ENCODE measurements around the gene CDC26.
"Not testable (repeated sequence)": the region's sequence is repeated elsewhere in the genome, so short reads cannot be mapped to it uniquely, and the experiment has no call there.

The CDC26 gene

GRCh38 chr9:113275157-113276131, at the start of gene CDC26, which contains the start of gene PRPF4:
CDC26 (minus strand) TSS chr9:113275572; CDS start chr9:113272507, 3,065 bp downstream.
PRPF4 (plus strand) TSS chr9:113275658; CDS start chr9:113275744, 86 bp downstream.
- DNase-seq (ENCODE audit: low spot score), result peak; percentile 99

GRCh38 chr9:113322671-113323070, 47.3 kb upstream of the CDC26 start:
- DNase-seq (ENCODE audit: low spot score), result no peak

DNA sequence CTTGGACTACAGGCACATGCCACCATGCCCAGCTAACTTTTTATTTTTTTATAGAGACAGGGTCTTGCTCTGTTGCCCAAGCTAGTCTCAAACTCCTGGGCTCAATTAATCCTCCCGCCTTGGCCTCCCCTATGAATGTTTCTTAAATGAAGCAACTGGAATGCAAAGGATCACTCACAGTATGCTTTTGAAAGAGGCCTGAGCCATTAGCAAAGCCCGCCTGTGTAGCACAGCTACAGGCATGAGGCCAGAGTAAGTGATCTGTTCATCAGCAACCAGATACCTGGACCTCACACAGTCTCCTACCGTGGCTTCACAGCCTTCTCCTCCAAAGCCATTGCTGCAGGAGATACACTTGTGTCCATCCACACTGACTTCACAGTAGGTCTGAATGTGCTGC, 44.7 kb upstream of the CDC26 start:
- DNase-seq (ENCODE audit: low spot score), result no peak

DNA sequence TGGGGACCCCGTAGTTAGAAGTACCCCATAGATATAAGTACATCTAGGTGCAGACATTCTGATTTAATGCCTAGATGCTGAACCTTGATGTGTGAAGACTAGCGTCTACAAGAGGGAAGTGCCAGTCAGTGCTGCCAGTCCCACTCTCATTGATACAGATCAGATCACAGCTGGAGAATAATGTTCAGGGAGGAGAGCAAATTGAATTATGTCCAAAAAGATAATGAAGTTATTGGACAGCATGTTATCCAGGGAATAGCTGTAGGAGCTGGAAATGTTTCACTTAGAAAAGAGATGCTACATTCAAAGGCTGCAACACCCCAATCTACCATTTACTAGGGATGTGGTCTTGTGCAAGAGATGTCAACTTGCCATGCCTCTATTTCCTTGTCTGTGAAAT, 43.7 kb upstream of the CDC26 start:
- DNase-seq (ENCODE audit: low spot score), result no peak

DNA sequence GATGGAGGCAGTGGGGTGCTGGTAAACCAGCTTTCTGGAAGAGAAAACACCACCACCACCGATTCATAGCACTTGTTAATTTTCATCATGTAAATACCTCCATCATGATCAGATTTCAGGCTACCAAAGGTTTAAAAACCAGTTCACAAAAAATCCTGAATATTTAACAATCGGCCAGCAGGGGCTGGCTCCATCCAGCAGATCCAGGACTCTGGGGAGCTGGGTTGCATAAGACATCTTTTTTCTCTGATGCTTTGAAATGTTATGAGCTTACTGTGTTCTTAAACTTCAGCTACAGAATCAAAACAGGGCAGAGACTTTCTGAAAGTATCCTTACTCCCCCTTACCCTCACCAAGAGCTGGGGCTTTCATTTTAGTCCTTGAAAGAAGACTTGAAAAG, 42.4 kb upstream of the CDC26 start:
- peak; percentile 54 for DNase-seq (ENCODE audit: low spot score)

- no peak for DNase-seq (ENCODE audit: low spot score)
Observed at GRCh38 chr9:113316030-113316429, 40.7 kb upstream of the CDC26 start.

- no peak for DNase-seq (ENCODE audit: low spot score)
Observed at GRCh38 chr9:113315231-113315630, 39.9 kb upstream of the CDC26 start.

GRCh38 chr9:113313261-113313660, 37.9 kb upstream of the CDC26 start:
- DNase-seq (ENCODE audit: low spot score), result no peak

DNA sequence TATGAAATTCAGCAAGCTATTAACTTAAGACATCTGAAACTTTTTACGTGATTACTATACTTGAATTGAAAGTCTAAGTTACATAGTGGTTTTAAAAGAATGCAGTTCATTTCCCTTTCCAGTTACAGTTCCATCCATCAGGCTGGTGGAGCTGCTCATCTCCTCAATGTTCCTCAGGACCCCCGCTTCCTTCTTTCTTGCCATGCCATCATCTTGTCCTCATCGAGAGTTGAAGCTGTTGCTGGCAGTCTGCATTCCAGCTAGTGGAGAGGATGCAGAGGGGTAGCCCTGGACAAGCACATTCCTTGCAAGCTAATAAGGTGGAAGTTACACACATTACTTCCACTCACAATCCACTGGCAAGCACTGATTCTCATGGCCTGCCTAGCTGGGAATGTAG, 36.6 kb upstream of the CDC26 start:
- no peak for DNase-seq (ENCODE audit: low spot score)

DNA sequence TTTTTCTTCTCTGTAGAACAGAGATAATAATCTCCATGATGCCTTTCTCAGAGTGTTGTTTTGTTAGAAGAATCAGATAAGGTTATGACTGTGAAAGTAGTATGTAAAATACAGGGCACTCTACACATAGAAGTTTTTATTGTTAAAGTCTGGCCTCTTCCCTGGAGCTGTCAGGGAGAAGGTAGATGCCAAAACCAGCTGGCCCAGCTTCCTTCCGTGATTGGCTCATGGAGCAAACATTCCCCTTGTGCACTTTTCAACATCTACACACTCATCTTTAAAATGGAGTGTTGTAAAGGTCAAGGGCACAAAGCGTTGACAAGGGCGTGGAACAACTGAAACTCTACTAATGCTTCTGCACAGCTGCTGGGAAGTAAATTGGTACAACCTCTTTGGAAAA, 35.2 kb upstream of the CDC26 start:
- peak; percentile 19 for DNase-seq (ENCODE audit: low spot score)

- DNase-seq (ENCODE audit: low spot score), result peak; percentile 67
Observed at GRCh38 chr9:113309204-113309813, 33.9 kb upstream of the CDC26 start.

DNA sequence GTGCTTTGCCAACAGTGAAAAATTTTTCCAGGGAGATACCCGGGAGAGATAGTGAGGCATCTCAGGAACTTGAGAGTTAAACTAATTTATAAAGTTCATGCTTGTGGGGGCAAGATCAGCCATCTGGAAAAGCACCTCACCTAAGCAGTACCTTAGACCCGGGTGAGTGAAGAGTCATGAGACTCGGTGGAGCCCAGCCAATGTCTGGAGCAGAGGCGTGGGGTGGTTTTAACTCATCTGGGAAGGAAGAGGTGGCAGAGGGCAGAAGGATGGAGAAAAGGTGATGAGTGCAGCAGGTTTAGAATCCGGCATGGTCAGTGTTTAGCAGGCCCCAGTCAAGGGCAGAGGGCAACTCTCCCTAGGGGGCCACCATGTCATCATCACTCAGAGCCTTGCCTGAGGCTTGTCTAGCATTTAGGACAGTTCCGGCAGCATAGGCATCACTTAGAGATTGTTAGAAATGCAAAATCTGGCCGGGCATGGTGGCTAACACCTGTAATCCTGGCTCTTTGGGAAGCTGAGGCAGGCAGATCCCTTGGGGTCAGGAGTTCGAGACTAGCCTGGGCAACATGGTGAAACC, 32.1 kb upstream of the CDC26 start:
- DNase-seq (ENCODE audit: low spot score), result no peak

- DNase-seq (ENCODE audit: low spot score), result no peak
Observed at GRCh38 chr9:113306566-113306965, 31.2 kb upstream of the CDC26 start.

DNA sequence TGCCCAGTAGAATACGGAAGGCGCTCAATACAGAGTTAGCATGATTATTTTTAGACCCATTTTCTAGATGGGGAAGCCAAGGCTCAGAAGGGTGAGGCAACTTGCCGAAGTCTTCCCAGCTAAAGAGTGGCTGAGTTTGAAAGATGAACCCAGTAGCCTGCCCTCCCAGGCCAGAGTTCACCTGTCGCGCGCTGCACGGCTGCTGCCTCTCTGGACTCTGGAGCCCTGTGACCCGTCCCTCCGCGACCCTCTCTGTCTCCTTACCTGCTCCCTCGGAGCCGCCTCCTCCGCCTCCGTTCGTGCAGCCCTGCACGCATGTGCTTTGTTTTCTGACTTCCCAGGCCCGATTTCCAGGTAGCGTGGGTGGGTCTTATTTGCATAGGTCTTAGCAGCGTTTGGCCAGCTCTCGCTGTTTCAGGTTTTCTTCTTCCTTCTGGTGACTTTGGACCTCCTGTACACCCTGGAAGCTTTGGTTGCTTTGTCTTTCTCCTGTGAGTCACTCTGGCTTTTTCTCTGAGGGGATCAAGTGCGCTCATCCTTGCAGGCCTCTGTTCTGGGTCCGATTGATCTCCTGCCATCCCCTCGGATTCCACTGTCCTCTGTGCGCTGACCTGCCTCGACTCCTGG, 27.5 kb upstream of the CDC26 start, which contains the start of gene RNF183:
RNF183 (minus strand) TSS at position 585 of the 627 bp plus-strand sequence. CDS start 5,192 bp downstream, outside the sequence.
- DNase-seq (ENCODE audit: low spot score), result no peak

DNA sequence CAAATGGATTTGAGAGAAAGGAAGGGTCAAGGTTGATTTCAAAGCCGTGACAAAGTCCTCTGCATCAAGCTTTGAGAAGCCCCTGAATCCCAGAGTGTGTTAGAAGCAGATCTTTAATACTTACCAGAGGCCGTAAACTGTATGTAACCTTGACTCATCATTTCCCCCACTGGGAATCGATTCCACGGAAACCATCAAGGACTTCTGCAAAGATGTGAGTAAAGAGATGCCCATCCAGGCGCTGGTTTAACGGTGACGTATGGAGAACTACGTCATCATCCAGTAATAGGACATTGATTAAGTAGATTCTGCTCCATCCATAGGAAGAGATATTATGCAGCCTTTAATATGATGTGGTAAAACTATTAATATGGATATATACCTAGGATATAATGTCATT, 26.2 kb upstream of the CDC26 start:
- no peak for DNase-seq (ENCODE audit: low spot score)

- DNase-seq (ENCODE audit: low spot score), result peak; percentile 16
Observed at GRCh38 chr9:113299800-113300292, 24.5 kb upstream of the CDC26 start.

DNA sequence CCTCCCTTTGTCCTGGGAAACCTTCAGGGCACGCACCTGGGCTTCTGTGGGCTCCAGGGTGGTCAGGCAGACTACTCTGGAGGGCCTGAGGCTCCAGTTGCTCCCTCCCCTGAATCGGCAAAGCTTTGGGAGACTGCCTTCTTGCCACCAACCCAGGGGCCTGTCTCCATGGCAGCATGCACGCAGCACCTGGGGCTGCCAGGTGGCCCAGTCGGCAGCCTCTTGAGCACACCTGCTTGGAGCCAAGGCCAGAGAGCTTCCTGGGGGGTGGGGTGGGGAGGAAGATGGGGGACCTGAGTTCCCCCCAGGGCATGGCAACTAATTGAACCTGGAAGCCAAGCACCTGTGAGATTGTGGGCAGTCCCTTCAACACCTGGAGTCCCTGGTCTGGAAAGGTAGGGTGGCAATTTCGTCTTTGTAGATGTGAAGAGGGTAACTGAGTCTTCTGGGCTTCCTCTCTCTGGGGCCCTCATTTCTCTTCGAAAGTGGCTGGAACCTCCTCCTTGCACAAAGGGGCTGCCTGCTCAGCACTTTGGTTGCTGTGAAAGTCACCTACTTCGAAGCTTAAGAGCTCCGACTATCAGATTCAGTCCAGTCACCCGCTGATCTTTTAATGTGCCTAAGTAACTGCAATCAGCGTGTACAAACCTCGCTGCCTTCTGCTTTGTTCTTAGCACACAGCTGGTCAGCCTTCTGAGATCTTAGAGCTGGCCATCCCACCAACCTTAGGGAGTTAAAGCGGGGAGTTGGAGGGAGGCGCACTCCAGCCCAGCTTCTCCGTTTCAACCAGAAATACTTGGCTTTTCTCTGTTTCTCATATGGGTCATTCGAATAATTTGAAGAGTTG, 23.8 kb upstream of the CDC26 start:
- no peak for DNase-seq (ENCODE audit: low spot score)

- DNase-seq (ENCODE audit: low spot score), result no peak
Observed at GRCh38 chr9:113298311-113298710, 22.9 kb upstream of the CDC26 start.

GRCh38 chr9:113296796-113297558, 21.6 kb upstream of the CDC26 start:
- DNase-seq (ENCODE audit: low spot score), result no peak

DNA sequence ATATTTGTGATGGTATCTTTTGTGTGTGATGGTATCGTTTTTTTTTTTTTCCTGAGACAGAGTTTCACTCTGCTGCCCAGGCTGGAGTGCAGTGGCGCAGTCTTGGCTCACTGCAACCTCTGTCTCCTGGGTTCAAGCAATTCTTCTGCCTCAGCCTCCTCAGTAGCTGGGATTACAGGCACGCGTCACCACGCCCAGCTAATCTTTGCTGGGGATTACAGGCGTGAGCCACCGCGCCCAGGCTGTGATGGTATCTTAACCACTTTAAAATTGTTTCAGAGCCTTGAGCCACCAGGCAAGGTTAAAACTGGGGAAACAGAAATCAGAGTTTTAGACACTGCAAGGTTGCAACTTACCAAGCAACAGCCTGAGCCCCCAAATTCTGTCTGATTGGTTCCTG, 20.9 kb upstream of the CDC26 start:
- not testable (repeated sequence) for DNase-seq (ENCODE audit: low spot score)

All from AG20443 (cell line).